HEK293 (cell line): Measurements from ENCODE around the gene CBX1.

Source experiments
- EGR2 ChIP-seq: fragments of 450-650 bp; formaldehyde crosslinking; IDR thresholded peaks from 2 replicates; pipeline ENCODE4 v1.5.1; 2016; ENCODE audit warnings: low read depth, missing biosample characterization, missing genetic modification characterization
- GFI1B ChIP-seq: fragments of 450-650 bp; formaldehyde crosslinking; IDR thresholded peaks from 2 replicates; pipeline ENCODE4 v1.5.1; 2016; ENCODE audit warnings: missing biosample characterization, missing genetic modification characterization
- HIC1 ChIP-seq: fragments of 450-650 bp; formaldehyde crosslinking; IDR thresholded peaks from 2 replicates; pipeline ENCODE4 v1.5.1; 2016; ENCODE audit warnings: missing biosample characterization, missing genetic modification characterization
- KLF17 ChIP-seq: fragments of 450-650 bp; formaldehyde crosslinking; IDR thresholded peaks from 2 replicates; pipeline ENCODE4 v1.5.1; 2016; ENCODE audit warnings: missing biosample characterization, missing genetic modification characterization
- SP3 ChIP-seq: fragments of 450-650 bp; formaldehyde crosslinking; IDR thresholded peaks from 2 replicates; pipeline ENCODE4 v1.5.1; 2016; ENCODE audit warnings: missing biosample characterization, missing genetic modification characterization
- WT1 ChIP-seq: fragments of 450-650 bp; formaldehyde crosslinking; IDR thresholded peaks from 2 replicates; pipeline ENCODE4 v1.5.1; 2016; ENCODE audit warnings: missing biosample characterization, missing genetic modification characterization
- ZBTB10 ChIP-seq: fragments of 450-650 bp; formaldehyde crosslinking; IDR thresholded peaks from 2 replicates; pipeline ENCODE4 v1.5.1; 2016; ENCODE audit warnings: missing biosample characterization, missing genetic modification characterization
- ZBTB11 ChIP-seq: fragments of 450-650 bp; formaldehyde crosslinking; conservative IDR thresholded peaks from 2 replicates; pipeline ENCODE4 v1.5.1; 2016; ENCODE audit warnings: low read depth, missing biosample characterization, missing genetic modification characterization
- ZFP69B ChIP-seq: fragments of 450-650 bp; formaldehyde crosslinking; IDR thresholded peaks from 2 replicates; pipeline ENCODE4 v1.5.1; 2016; ENCODE audit warnings: missing biosample characterization, missing genetic modification characterization
- ZNF433 ChIP-seq: fragments of 450-650 bp; formaldehyde crosslinking; IDR thresholded peaks from 2 replicates; pipeline ENCODE4 v1.5.1; 2016; ENCODE audit warnings: missing biosample characterization, missing genetic modification characterization, low read depth
- ZNF513 ChIP-seq: fragments of 450-650 bp; IDR thresholded peaks from 2 replicates; pipeline ENCODE4 v1.5.1; 2018; ENCODE audit warnings: missing biosample characterization, missing genetic modification characterization
- ZNF518A ChIP-seq: fragments of 450-650 bp; formaldehyde crosslinking; conservative IDR thresholded peaks from 2 replicates; pipeline ENCODE4 v1.5.1; 2016; ENCODE audit warnings: low read depth, missing biosample characterization, missing genetic modification characterization
- ZNF585B ChIP-seq: fragments of 450-650 bp; formaldehyde crosslinking; IDR thresholded peaks from 2 replicates; pipeline ENCODE4 v1.5.1; 2016; ENCODE audit warnings: missing biosample characterization, missing genetic modification characterization
- ZNF623 ChIP-seq: fragments of 450-650 bp; formaldehyde crosslinking; IDR thresholded peaks from 2 replicates; pipeline ENCODE4 v1.5.1; 2016; ENCODE audit warnings: missing biosample characterization, missing genetic modification characterization
- ZNF629 ChIP-seq: fragments of 450-650 bp; formaldehyde crosslinking; IDR thresholded peaks from 2 replicates; pipeline ENCODE4 v1.5.1; 2017; ENCODE audit warnings: missing biosample characterization, missing genetic modification characterization
- ZNF658 ChIP-seq: fragments of 450-650 bp; formaldehyde crosslinking; IDR thresholded peaks from 2 replicates; pipeline ENCODE4; 2016; ENCODE audit warnings: missing biosample characterization, missing genetic modification characterization
- ZNF664 ChIP-seq: fragments of 450-650 bp; formaldehyde crosslinking; IDR thresholded peaks from 2 replicates; pipeline ENCODE4 v1.5.1; 2016; ENCODE audit warnings: missing biosample characterization, missing genetic modification characterization
- ZNF776 ChIP-seq: fragments of 450-650 bp; formaldehyde crosslinking; IDR thresholded peaks from 2 replicates; pipeline ENCODE4 v1.5.0; 2017; ENCODE audit warnings: missing biosample characterization, missing genetic modification characterization, borderline replicate concordance
- ZSCAN30 ChIP-seq: fragments of 450-650 bp; IDR thresholded peaks from 2 replicates; pipeline ENCODE4 v1.5.1; 2018; ENCODE audit warnings: missing biosample characterization, mild to moderate bottlenecking, missing genetic modification characterization, moderate library complexity
- ZSCAN4 ChIP-seq: fragments of 450-650 bp; formaldehyde crosslinking; IDR thresholded peaks from 2 replicates; pipeline ENCODE4 v1.5.1; 2017; ENCODE audit warnings: missing biosample characterization, missing genetic modification characterization
- ZXDB ChIP-seq: fragments of 450-650 bp; formaldehyde crosslinking; IDR thresholded peaks from 2 replicates; pipeline ENCODE4 v1.5.1; 2016; ENCODE audit warnings: missing biosample characterization, missing genetic modification characterization

The CBX1 gene

GRCh38 chr17:48051706-48052486 is 49.4 kb downstream of the CBX1 start (continued):
- peak; percentile 51; the same call in 1 of the 2 replicates for TF ChIP-seq WT1 (tag by site-specific recombination)
- no peak for TF ChIP-seq ZNF585B (tag by site-specific recombination)
- no peak for TF ChIP-seq HIC1 (tag by site-specific recombination)
- TF ChIP-seq ZNF664, result no peak
- TF ChIP-seq ZNF658 (tag by site-specific recombination), result no peak
- peak; percentile 34; the same call in 1 of the 2 replicates for TF ChIP-seq ZXDB (tag by site-specific recombination)
- peak; percentile 53; the same call in 1 of the 2 replicates for TF ChIP-seq SP3 (tag by site-specific recombination)
- TF ChIP-seq ZNF513, result no peak
- TF ChIP-seq GFI1B, result no peak
- no peak for TF ChIP-seq ZNF433 (tag by site-specific recombination)
- TF ChIP-seq ZSCAN4 (tag by site-specific recombination), result no peak
- no peak for TF ChIP-seq ZBTB10 (tag by site-specific recombination)
- no peak; the same call in 1 of the 2 replicates for TF ChIP-seq ZNF629 (tag by site-specific recombination)
- TF ChIP-seq ZBTB11 (tag by site-specific recombination), result no peak
- no peak; the same call in 1 of the 2 replicates for TF ChIP-seq KLF17
- TF ChIP-seq ZNF518A (tag by site-specific recombination), result no peak
- peak; percentile 96 for TF ChIP-seq ZSCAN30
- TF ChIP-seq EGR2 (tag by site-specific recombination), result peak; percentile 53; the same call in 1 of the 2 replicates
- TF ChIP-seq ZFP69B, result no peak
- no peak for TF ChIP-seq ZNF623 (tag by site-specific recombination)
- no peak for TF ChIP-seq ZNF776 (tag by site-specific recombination)
